Measurements from ENCODE around the gene SYNE1.
"Not testable (repeated sequence)": the region's sequence is repeated elsewhere in the genome, so short reads cannot be mapped to it uniquely, and the experiment has no call there.

The SYNE1 gene

DNA sequence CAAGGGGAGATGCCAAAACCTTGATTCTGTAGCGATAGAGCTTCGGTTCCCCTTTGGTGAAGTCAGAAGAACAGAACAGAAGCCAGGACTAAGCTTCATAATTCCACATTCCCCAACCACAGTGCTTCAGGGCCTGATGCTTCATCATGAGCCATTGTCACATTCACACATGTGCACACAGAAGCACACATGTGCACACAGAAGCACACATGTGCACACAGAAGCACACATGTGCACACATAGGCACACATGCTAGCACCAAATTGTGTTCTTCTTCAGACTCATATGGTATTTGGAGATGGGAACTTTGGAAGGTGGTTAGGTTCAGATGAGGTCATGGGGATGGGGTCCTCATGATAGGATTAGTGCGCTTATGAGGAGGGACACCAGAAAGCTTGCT is 183.2 kb downstream of the SYNE1 start:
- Mint-ChIP-seq H3K4me3 (no peak overlapping the region), H3K4me1 (no peaks in the 10 kb centered on the region), H3K27me3 (peaks cover 2% of the 10 kb centered on the region), H3K9me3 (peaks cover 4 to 15% of the 10 kb centered on the region in 2 donors), H3K27ac (no peak overlapping the region)
- DNase-seq (no peak), ATAC-seq (no peak)

- no peak for DNase-seq
- no peak for ATAC-seq
- no peak overlapping the region for H3K4me3 Mint-ChIP-seq
- H3K9me3 Mint-ChIP-seq = peaks cover 4 to 15% of the 10 kb centered on the region in 2 donors
- H3K4me1 Mint-ChIP-seq = no peaks in the 10 kb centered on the region
- no peaks in the 10 kb centered on the region for H3K27me3 Mint-ChIP-seq
- H3K27ac Mint-ChIP-seq = no peak overlapping the region
Measured at GRCh38 chr6:152453421-152453820, 183.7 kb downstream of the SYNE1 start.

DNA sequence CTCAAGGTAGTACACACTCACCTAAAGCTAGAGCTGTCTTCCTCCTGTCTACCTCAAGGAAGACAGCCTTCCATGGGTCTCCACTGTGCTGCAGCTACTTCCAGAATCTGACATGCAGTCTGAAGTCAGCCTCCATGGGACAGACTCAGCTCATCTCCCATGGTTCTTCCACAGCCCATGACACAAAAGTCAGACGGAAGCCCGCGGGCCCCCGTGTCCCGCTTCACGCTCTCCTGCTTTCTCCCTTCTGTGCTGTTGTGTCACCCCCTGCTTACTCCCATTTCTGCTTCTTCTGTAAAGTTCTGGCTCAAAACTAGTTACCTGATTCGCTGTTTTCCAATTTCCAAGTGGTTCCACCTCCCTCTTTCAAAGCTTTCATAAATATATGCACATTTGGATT is 184.5 kb downstream of the SYNE1 start:
- Mint-ChIP-seq H3K4me3 (no peak overlapping the region), H3K4me1 (no peaks in the 10 kb centered on the region), H3K27ac (peak overlapping the region in 1 of 2 donors; percentile 42), H3K9me3 (peaks cover 4 to 15% of the 10 kb centered on the region in 2 donors), H3K27me3 (no peaks in the 10 kb centered on the region)
- DNase-seq = no peak
- ATAC-seq = no peak

- H3K27me3 Mint-ChIP-seq = no peaks in the 10 kb centered on the region
- H3K4me3 Mint-ChIP-seq = no peak overlapping the region
- ATAC-seq = no peak
- H3K9me3 Mint-ChIP-seq = peaks cover 4 to 15% of the 10 kb centered on the region in 2 donors
- no peaks in the 10 kb centered on the region for H3K4me1 Mint-ChIP-seq
- no peak for DNase-seq
- no peak overlapping the region for H3K27ac Mint-ChIP-seq
Measured at GRCh38 chr6:152450519-152450918, 186.6 kb downstream of the SYNE1 start.

DNA sequence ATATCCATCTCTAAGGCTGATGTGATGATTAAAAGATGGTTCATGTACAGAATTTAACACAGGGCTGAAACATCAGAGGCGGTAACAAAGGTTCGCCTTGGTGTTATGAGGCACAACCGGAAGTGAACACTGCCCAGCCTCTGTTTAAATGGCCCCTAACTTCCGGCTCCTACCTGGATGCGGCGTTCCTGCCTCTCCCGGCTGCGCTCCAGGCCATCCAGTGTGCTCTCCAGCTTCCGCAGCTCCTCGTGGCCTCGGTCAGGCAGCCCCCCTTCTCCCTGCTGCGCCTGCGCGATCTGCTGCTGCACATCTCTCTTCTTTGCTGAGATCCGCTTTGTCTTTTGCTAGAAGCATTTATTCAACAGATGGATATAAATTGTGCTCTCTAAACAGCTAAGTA is 195.3 kb downstream of the SYNE1 start:
- Mint-ChIP-seq H3K27ac (no peak overlapping the region), H3K4me3 (no peak overlapping the region), H3K27me3 (no peaks in the 10 kb centered on the region), H3K4me1 (no peaks in the 10 kb centered on the region), H3K9me3 (no peaks in the 10 kb centered on the region)
- no peak for ATAC-seq
- no peak for DNase-seq

GRCh38 chr6:152435816-152436215 is 201.3 kb downstream of the SYNE1 start:
- Mint-ChIP-seq H3K27ac (no peak overlapping the region), H3K4me3 (no peak overlapping the region), H3K4me1 (no peaks in the 10 kb centered on the region), H3K9me3 (no peaks in the 10 kb centered on the region), H3K27me3 (no peaks in the 10 kb centered on the region)
- ATAC-seq (no peak), DNase-seq (no peak)

GRCh38 chr6:152432758-152433157 is 204.4 kb downstream of the SYNE1 start:
- Mint-ChIP-seq H3K4me1 (no peaks in the 10 kb centered on the region), H3K9me3 (no peaks in the 10 kb centered on the region), H3K27ac (no peak overlapping the region), H3K4me3 (no peak overlapping the region), H3K27me3 (no peaks in the 10 kb centered on the region)
- no peak for DNase-seq
- no peak for ATAC-seq

DNA sequence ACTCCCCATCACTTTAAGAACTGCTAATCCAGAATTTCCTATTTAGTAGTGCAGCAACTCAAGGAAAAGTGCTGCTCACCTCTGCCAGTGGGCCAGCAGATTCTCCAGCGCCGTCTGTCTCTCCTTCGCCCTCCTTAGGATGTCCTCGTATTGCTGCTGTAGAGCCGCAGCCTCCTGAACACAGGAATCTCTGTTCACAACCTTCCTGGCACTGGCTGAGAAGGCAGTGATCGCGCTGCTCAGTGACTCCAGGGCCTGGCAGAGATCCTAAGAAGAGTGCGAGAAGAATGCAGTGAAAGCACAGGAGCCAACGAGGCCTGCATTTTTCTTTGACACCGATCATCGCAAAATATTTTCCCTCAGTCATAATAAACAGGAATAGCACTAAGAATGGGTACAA is 209.0 kb downstream of the SYNE1 start:
- Mint-ChIP-seq H3K27me3 (peaks cover 8% of the 10 kb centered on the region), H3K27ac (no peak overlapping the region), H3K4me3 (no peak overlapping the region), H3K9me3 (no peaks in the 10 kb centered on the region), H3K4me1 (no peaks in the 10 kb centered on the region)
- DNase-seq = no peak
- no peak for ATAC-seq

GRCh38 chr6:152426276-152426675 is 210.9 kb downstream of the SYNE1 start:
- Mint-ChIP-seq H3K4me1 (no peaks in the 10 kb centered on the region), H3K27ac (no peak overlapping the region), H3K4me3 (no peak overlapping the region), H3K27me3 (peaks cover 8% of the 10 kb centered on the region), H3K9me3 (no peaks in the 10 kb centered on the region)
- DNase-seq = no peak
- no peak for ATAC-seq

DNA sequence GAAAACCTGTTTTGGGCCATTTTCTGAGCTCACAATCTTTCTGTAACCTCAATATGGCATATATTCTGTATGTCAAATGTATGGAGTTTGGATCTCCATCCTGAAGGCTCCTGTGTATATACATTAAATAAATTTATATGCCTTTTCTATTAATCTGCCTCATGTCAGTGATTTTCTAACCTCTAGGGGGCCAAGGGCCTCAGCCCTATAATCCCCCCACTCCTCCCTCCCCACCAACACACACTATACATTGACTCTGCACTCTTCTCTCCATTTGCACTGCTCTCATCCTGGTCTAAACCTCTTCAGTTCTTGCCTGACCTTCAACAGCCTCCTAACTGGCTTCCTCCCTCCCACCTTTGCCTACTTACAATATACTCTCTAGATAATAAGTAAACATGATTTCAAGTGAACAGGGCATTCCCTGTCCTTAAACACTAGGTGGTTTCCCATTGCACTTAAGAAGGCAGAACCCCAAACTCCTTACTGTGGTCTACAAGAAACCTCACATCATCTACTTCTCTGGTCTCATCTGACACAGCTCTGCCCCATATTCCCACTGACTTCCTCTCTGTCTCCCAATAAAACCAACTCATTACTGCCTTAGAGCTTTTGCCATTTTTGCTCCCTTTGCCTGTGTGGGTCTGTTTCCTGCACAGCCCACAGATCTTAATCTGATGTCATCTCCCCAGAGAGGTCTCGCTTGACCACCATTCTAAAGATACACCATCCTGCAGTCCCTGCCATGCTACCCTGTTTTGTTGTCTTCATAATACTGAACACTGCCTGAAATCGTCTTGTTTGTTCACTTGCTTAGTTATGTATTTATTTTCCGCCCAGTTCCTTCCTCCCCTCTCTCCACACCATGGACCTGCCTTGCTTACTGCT is 213.7 kb downstream of the SYNE1 start:
- Mint-ChIP-seq H3K4me1 (no peaks in the 10 kb centered on the region), H3K4me3 (no peak overlapping the region), H3K9me3 (no peaks in the 10 kb centered on the region), H3K27me3 (peaks cover 13% of the 10 kb centered on the region), H3K27ac (no peak overlapping the region)
- ATAC-seq (no peak), DNase-seq (no peak)

- H3K27ac Mint-ChIP-seq, H3K4me3 Mint-ChIP-seq, H3K4me1 Mint-ChIP-seq, H3K9me3 Mint-ChIP-seq, DNase-seq, ATAC-seq: not testable (repeated sequence)
- H3K27me3 Mint-ChIP-seq = peaks cover 23% of the 10 kb centered on the region
Measured at GRCh38 chr6:152421496-152421895, 215.7 kb downstream of the SYNE1 start.

GRCh38 chr6:152420696-152421095 is 216.5 kb downstream of the SYNE1 start:
- H3K27me3 Mint-ChIP-seq = peaks cover 25% of the 10 kb centered on the region
- no peaks in the 10 kb centered on the region for H3K4me1 Mint-ChIP-seq
- no peaks in the 10 kb centered on the region for H3K9me3 Mint-ChIP-seq
- no peak for ATAC-seq
- no peak for DNase-seq
- H3K27ac Mint-ChIP-seq = no peak overlapping the region
- no peak overlapping the region for H3K4me3 Mint-ChIP-seq

DNA sequence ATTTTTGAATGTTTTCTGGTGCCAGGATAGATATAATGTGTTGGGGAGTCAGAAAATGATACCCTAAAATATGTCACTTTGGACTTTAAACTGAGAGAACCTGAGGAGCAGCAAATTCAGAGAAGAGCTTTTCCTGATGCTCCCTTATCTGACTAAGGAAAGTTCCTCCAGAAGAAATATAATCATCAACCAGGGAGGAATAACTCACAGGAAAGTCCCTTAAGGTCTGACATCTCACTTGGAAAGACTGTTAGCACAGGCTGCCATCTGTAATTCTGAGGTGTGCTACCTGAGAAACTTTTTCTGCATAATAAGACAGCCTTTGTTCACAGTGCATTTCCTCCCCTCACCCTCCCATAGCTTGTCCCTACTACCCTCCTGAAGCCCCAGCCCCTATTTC is 218.6 kb downstream of the SYNE1 start:
- H3K27ac Mint-ChIP-seq = no peak overlapping the region

GRCh38 chr6:152416652-152417051 is 220.5 kb downstream of the SYNE1 start:
- Mint-ChIP-seq H3K9me3 (no peaks in the 10 kb centered on the region), H3K27ac (no peak overlapping the region), H3K27me3 (peaks cover 17% of the 10 kb centered on the region), H3K4me1 (no peaks in the 10 kb centered on the region), H3K4me3 (no peak overlapping the region)
- no peak for DNase-seq
- no peak for ATAC-seq

More for the DNA sequence above, 218.6 kb downstream of the SYNE1 start:
- Mint-ChIP-seq H3K9me3 (no peaks in the 10 kb centered on the region), H3K27me3 (peaks cover 20% of the 10 kb centered on the region), H3K4me1 (no peaks in the 10 kb centered on the region), H3K4me3 (no peak overlapping the region)
- ATAC-seq (no peak), DNase-seq (no peak)

DNA sequence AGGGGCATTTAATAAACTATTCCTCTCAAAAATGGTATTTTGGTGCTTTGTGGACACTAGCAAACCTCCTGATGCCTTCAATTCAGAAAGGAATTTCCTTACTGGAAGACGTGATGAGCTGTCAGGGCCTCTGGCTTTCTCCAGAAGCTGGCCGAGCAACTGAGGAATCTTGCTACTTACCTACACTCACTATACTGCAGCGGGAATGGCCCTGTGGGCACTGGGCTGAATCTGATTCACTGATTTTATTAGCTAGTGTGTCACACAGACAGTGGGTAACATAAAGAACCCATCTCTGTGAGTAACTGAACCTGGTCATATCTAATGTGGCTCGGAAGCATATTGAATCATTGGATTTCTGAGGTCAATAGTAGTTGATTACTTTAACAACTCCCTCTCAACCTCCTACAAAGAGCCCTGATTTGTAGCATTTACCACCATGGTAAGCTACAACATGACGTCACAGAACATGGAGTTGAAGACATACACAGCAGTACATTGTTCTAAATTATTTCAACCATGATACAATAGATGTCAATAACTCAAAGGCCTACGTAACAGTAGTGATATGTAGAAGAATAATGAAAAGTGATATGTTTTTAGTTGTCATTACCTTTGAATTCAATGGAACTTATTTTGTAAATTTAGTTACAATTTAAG is 232.1 kb downstream of the SYNE1 start:
- no peaks in the 10 kb centered on the region for H3K27me3 Mint-ChIP-seq
- H3K4me1 Mint-ChIP-seq = no peaks in the 10 kb centered on the region
- H3K9me3 Mint-ChIP-seq = no peaks in the 10 kb centered on the region
- H3K4me3 Mint-ChIP-seq = no peak overlapping the region
- no peak for ATAC-seq
- H3K27ac Mint-ChIP-seq = no peak overlapping the region
- DNase-seq = no peak

DNA sequence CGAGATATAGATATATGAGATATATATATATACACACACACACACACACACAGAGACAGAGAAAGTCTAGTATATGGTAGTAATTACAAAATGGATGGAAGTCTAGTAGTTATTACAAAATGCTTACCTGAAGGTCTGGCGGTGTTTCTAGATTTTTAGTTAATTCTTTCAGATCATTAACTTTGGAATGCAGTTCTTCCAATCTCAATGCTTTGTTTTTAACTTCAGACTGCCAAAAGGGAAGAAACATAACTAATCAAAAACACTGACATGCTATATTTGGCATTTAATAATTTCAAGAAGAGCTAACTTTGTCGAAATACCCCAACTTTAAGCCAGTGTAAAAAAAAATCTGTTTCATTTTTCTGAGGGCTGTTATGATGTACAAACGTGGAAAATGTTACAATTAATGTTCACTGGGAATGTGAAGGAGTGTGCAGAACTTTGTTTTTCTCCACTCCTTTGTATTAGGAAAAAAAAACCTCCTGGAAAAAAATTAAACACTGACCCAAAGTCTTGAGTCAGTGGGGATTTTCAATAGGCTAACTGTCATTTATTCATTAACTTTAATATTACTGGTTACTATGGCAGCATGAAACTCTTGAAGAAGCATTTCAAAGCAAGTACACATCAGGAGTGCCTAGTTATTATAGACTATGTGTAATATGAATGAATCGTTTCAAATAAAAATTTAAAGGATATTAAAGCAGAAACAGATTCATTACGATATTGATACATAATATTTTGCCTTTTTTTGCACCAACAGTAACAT is 232.9 kb downstream of the SYNE1 start:
- DNase-seq (no peak), ATAC-seq (no peak)
- Mint-ChIP-seq H3K9me3 (no peaks in the 10 kb centered on the region), H3K4me3 (no peak overlapping the region), H3K27me3 (no peaks in the 10 kb centered on the region), H3K4me1 (no peaks in the 10 kb centered on the region), H3K27ac (no peak overlapping the region)
